CD4-positive, alpha-beta memory T cell (primary cell): ENCODE data around the gene PAAF1. TPM values are rescaled to one million over a fixed set of nuclear protein-coding genes. Genes with fewer than 3 reads are reported as not detected.

Experiments used
- CTCF ChIA-PET: fragments of 350-600 bp; sonication (Branson Sonifier 250); formaldehyde crosslinking; loops from one replicate; lab custom pipeline; 2021; ENCODE audit warnings: inconsistent platforms; ENCODE audit not compliant: partially characterized antibody; lab: Charles Lee
- POLR2A ChIA-PET: fragments of 350-600 bp; sonication (Branson Sonifier 250); formaldehyde crosslinking; loops from one replicate; lab custom pipeline; 2021; ENCODE audit not compliant: partially characterized antibody; lab: Charles Lee
- DNase-seq, 5 donors: peaks; one replicate each; pipeline versions ENCODE4 v3.0.0 to v3.0.0-alpha.2; 2020 to 2022; ENCODE audit warnings: mixed read lengths in 1 of 5
- H3K27ac ChIP-seq: one replicate; pipeline ENCODE4 v1.7.0; 2013; ENCODE audit warnings: low read depth, low read length
- H3K27me3 ChIP-seq: 2 replicates; pipeline ENCODE4 v1.7.0; 2013; ENCODE audit warnings: mild to moderate bottlenecking, low read length, moderate library complexity; ENCODE audit not compliant: insufficient read depth
- H3K36me3 ChIP-seq: 2 replicates; pipeline ENCODE4 v1.7.0; 2013; ENCODE audit warnings: mild to moderate bottlenecking, low read length, moderate library complexity; ENCODE audit not compliant: insufficient read depth
- H3K4me1 ChIP-seq: 2 replicates; pipeline ENCODE4 v1.7.0; 2013; ENCODE audit warnings: mild to moderate bottlenecking, low read length, moderate library complexity; ENCODE audit not compliant: insufficient read depth
- H3K4me3 ChIP-seq, 2 donors: one replicate each; pipeline ENCODE4 v1.7.0; 2013; ENCODE audit warnings: low read length in 2 of 2, mild to moderate bottlenecking in 1 of 2
- H3K9me3 ChIP-seq, 2 donors: one replicate each; pipeline ENCODE4 v1.7.0; 2013; ENCODE audit warnings: low read length in 2 of 2, control low read depth in 1 of 2; ENCODE audit not compliant: control insufficient read depth in 1 of 2
- H3K27ac Mint-ChIP-seq, 7 donors: one replicate each; pipeline ENCODE4 v1.8.0; 2020 to 2021; ENCODE audit warnings: mixed read lengths in 7 of 7, mild to moderate bottlenecking in 6 of 7, inconsistent platforms in 3 of 7, moderate library complexity in 3 of 7
- H3K27me3 Mint-ChIP-seq, 2 donors: one replicate each; pipeline ENCODE4 v1.8.0; 2020 to 2021; ENCODE audit warnings: mixed read lengths in 2 of 2
- H3K36me3 Mint-ChIP-seq, 2 donors: one replicate each; pipeline ENCODE4 v1.8.0; 2020 to 2021; ENCODE audit warnings: mixed read lengths in 2 of 2, inconsistent platforms in 1 of 2, mild to moderate bottlenecking in 1 of 2
- H3K4me1 Mint-ChIP-seq, 4 donors: one replicate each; pipeline ENCODE4 v1.8.0; 2020 to 2021; ENCODE audit warnings: mixed read lengths in 4 of 4, mild to moderate bottlenecking in 1 of 4
- H3K4me3 Mint-ChIP-seq, 8 donors: one replicate each; pipeline ENCODE4 v1.8.0; 2020 to 2021; ENCODE audit warnings: mixed read lengths in 8 of 8, mild to moderate bottlenecking in 7 of 8, moderate library complexity in 6 of 8, inconsistent platforms in 3 of 8
- H3K9me3 Mint-ChIP-seq, 8 donors: one replicate each; pipeline ENCODE4 v1.8.0; 2020 to 2021; ENCODE audit warnings: mixed read lengths in 8 of 8, mild to moderate bottlenecking in 5 of 8, inconsistent platforms in 3 of 8, moderate library complexity in 1 of 8
- intact Hi-C: fragments of 100-400 bp; cut with micrococcal nuclease; formaldehyde crosslinking; loops from one replicate; pipeline ENCODE4 v1.15.1; 2023
- polyA plus RNA-seq, 2 donors: library from polyadenylated mRNA; unstranded; fragments of 300-500 nt; fragmentation: Illumina TruSeq; gene quantifications; one replicate each; pipeline ENCODE4 v1.2.3, GENCODE V29; 2021
- total RNA-seq, 2 experiments: library from RNA; stranded (reverse); gene quantifications; one replicate each; pipeline ENCODE4 v1.2.3, GENCODE V29; 2021

The PAAF1 gene
- total and polyA plus RNA-seq, 4 experiments from 2014 or later: 17.5 to 21.8 (median 19.0) TPM

DNA sequence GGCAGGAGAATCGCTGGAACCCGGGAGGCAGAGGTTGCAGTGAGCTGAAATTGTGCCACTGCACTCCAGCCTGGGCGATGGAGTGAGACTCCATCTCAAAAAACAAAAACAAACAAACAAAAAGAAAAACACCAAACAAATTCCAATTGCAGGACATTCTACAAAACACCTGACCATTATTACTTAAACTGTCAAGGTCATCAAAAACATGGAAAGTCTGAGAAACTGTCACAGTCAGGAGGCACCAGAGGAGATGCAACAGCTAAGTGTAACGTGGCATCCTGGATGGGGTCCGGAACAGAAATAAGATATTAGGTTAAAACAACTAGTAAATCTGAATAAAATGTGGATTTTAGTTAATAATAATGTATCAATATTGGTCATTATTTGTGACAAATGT lies 73.1 kb downstream of the PAAF1 start:
- ChIA-PET POLR2A (interaction anchor here (0.6 kb wide), 1 partner anchor 169 kb away, joined by 3 read pairs; no protein-coding TSS in a partner anchor), CTCF (no interaction called here)
- Histone ChIP-seq H3K9me3 (no peaks in the 10 kb centered on the region), H3K4me1 (no peaks in the 10 kb centered on the region), H3K27me3 (no peaks in the 10 kb centered on the region), H3K4me3 (no peak overlapping the region), H3K27ac (no peak overlapping the region), H3K36me3 (no peaks in the 10 kb centered on the region)
- intact Hi-C loops: no loop called here
- no peak for DNase-seq
- Mint-ChIP-seq H3K27me3 (peaks cover 3 to 4% of the 10 kb centered on the region in 2 donors), H3K27ac (no peak overlapping the region), H3K4me3 (no peak overlapping the region), H3K36me3 (no peaks in the 10 kb centered on the region), H3K9me3 (no peaks in the 10 kb centered on the region), H3K4me1 (no peaks in the 10 kb centered on the region)

DNA sequence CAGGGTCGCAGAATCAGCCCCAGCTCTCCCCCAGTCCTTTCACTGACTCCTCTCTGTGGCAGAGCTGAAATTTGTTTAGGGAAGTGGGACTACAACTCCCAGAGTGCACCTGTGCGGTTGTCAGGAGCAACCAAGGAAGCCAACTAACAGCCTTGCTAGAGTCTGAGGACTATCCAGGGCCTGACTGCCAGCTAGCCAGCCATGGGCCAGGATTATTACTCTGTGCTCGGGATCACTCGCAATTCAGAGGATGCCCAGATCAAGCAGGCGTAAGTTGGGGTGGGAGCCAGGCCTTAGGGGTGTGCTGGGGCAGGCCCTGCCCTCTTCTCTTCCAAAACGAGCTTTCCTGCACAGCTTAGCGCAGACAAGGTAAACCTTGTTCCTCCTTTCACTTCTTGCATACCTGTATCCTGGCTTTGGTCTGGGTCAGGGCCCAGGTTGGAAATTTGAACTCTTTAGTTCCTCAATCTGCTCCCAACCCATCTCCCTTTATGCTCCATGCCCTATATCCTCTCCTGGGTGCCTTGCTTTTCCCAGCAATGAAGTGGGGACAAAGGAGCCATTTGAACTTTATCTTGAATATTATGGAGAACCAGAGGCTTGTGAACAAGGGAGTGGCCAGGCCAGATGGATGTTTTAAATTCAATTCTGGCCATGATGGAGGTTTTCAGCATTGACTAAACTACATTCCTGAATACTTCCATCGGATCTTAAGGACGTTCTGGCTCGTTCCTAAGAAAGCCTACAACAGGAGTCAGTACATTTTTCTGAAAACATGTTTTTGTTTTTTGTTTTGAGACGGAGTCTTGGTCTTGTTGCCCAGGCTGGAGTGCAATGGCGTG lies 74.3 kb downstream of the PAAF1 start, which contains the start of gene DNAJB13:
DNAJB13 (plus strand) TSS at position 158 of the 842 bp plus-strand sequence; CDS start at position 202, 44 bp downstream.
- no peaks in the 10 kb centered on the region for H3K36me3 Mint-ChIP-seq
- POLR2A ChIA-PET: interaction anchor here (1.1 kb wide), 1 partner anchor 20 kb away, joined by 3 read pairs; no protein-coding TSS in a partner anchor
- Histone ChIP-seq H3K4me3 (no peak within 1 kb of the TSS), H3K27me3 (no peaks in the 10 kb centered on the region), H3K4me1 (no peaks in the 10 kb centered on the region), H3K27ac (no peak within 1 kb of the TSS), H3K9me3 (no peaks in the 10 kb centered on the region), H3K36me3 (no peaks in the 10 kb centered on the region)
- no peak for DNase-seq
- no peaks in the 10 kb centered on the region for H3K4me1 Mint-ChIP-seq
- H3K27ac Mint-ChIP-seq: no peak within 1 kb of the TSS
- peaks cover 3 to 5% of the 10 kb centered on the region in 2 donors for H3K27me3 Mint-ChIP-seq
- H3K4me3 Mint-ChIP-seq: no peak within 1 kb of the TSS
- intact Hi-C loops: no loop called here
- CTCF ChIA-PET: no interaction called here
- H3K9me3 Mint-ChIP-seq: no peaks in the 10 kb centered on the region

DNA sequence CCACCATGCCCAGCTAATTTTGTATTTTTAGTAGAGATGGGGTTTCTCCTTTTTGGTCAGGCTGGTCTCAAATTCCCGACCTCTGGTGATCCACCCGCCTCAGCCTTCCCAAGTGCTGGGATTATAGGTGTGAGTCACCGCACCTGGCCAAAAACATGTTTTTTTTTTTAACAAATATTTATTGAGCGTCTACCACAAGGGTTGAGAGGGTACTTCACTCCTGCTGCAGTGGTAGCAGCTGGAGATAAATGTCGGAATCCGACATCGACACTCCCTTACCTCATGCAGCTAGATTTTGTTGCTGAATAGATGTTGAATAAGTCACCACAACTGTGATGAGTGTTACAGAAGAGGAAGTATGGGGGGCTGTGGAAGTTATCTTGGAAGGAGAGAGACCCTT lies 75.0 kb downstream of the PAAF1 start:
- no peak for DNase-seq
- intact Hi-C loops: no loop called here
- Mint-ChIP-seq H3K27ac (no peak overlapping the region), H3K4me1 (no peaks in the 10 kb centered on the region), H3K4me3 (no peak overlapping the region), H3K27me3 (peaks cover 3 to 7% of the 10 kb centered on the region in 2 donors), H3K36me3 (no peaks in the 10 kb centered on the region), H3K9me3 (no peaks in the 10 kb centered on the region)
- ChIA-PET CTCF (no interaction called here), POLR2A (interaction anchor here (1.1 kb wide), 1 partner anchor 19 kb away, joined by 3 read pairs; no protein-coding TSS in a partner anchor)
- no peaks in the 10 kb centered on the region for H3K9me3 ChIP-seq
- H3K27me3 ChIP-seq: no peaks in the 10 kb centered on the region
- no peak overlapping the region for H3K4me3 ChIP-seq
- no peaks in the 10 kb centered on the region for H3K4me1 ChIP-seq
- H3K27ac ChIP-seq: no peak overlapping the region
- H3K36me3 ChIP-seq: no peaks in the 10 kb centered on the region

DNA sequence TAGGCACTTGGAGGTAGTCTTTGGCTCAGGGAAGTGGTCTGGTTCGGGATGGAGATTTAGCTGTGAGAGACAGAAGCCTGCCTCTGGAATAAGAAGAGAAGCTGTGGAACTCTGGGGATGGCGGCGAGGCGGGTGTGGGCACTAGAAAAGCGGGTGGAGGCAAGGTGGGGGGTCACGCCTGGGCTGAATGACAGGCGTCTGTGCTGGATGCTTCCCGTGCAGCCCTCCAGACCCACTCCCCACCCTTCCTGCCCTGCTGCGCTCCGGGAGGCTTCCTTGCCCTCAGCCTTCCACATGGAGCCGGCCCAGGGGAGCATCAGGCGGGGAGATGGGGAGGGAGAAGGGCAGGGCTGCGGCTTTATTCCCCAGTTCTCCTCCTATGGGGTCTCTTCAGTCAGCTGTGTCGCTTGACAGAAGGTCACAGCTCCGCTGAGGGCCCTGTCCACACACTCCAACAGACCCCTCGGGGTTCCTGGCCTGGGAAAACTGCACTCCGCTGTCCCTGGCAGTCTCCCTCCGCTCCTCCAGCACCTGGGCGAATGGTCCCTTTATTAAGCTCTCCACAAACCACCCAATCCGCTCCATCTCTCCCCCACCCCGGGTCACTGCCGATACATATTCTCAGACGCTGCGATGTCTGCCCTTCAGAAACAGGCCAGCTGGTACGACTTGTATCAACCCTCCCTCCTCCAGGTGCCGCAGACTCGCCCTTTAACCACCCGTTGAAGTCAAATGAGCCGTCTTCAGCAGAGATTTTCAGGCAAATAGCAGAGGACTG lies 80.3 kb downstream of the PAAF1 start:
- Histone ChIP-seq H3K36me3 (no peaks in the 10 kb centered on the region), H3K27me3 (no peaks in the 10 kb centered on the region), H3K27ac (no peak overlapping the region), H3K4me1 (no peaks in the 10 kb centered on the region), H3K4me3 (no peak overlapping the region), H3K9me3 (no peaks in the 10 kb centered on the region)
- Mint-ChIP-seq H3K4me3 (peak overlapping the region in 5 of 8 donors; percentile 26 to 58 (median 36)), H3K27me3 (peaks cover 5 to 7% of the 10 kb centered on the region in 2 donors), H3K36me3 (no peaks in the 10 kb centered on the region), H3K27ac (no peak overlapping the region), H3K4me1 (peaks cover 0 to 4% (median 0%) of the 10 kb centered on the region in 4 donors), H3K9me3 (no peaks in the 10 kb centered on the region)
- no peak for DNase-seq
- intact Hi-C loops: no loop called here
- CTCF ChIA-PET: interaction anchor here (0.7 kb wide), 1 partner anchor 116 kb away, joined by 3 read pairs; no protein-coding TSS in a partner anchor
- POLR2A ChIA-PET: interaction anchor here (0.6 to 2.1 kb wide), 2 partner anchors 14 to 23 kb away, joined by 4 to 11 read pairs; no protein-coding TSS in a partner anchor

DNA sequence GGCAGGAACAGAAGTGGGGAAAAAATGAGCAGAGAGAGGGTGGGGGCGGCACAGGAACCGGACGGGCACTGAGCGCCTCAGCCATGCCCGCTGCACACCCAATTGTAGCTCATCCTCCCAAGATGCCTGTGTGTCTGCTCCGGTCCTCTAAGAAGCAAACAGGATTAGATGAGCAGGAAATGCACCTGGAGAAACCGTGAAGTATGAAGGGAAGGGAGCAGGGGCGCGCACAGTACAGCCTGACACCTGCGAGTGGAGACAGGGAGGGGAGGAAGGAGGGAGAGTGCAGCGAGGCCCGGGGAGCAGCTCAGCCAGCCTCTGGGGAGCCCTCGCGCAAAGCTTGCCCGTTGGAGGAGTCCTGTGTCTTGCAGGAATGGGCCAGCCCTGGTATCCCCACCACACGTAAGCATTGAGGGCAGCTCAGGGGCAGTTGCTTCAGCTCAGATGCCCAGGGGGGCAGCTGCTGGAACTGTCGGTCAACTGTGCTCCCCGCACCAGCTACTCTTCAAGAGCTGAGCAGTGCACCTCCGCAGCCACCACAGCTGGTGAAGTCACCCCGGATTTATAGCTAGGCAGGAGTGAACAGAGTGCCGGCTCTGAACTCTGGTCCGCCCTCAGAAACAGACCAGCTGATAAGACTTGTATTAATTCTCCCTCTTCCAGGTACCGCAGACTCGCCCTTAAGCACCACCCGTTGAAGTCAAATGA lies 81.0 kb downstream of the PAAF1 start:
- H3K27me3 Mint-ChIP-seq: peaks cover 5 to 7% of the 10 kb centered on the region in 2 donors
- H3K9me3 Mint-ChIP-seq: no peaks in the 10 kb centered on the region
- H3K36me3 Mint-ChIP-seq: no peaks in the 10 kb centered on the region
- Histone ChIP-seq H3K4me3 (no peak overlapping the region), H3K27ac (no peak overlapping the region), H3K9me3 (no peaks in the 10 kb centered on the region), H3K27me3 (no peaks in the 10 kb centered on the region), H3K4me1 (no peaks in the 10 kb centered on the region), H3K36me3 (no peaks in the 10 kb centered on the region)
- H3K4me1 Mint-ChIP-seq: peaks cover 0 to 4% (median 0%) of the 10 kb centered on the region in 4 donors
- DNase-seq: no peak
- intact Hi-C loops: no loop called here
- peak overlapping the region in 5 of 8 donors; percentile 26 to 58 (median 36) for H3K4me3 Mint-ChIP-seq
- CTCF ChIA-PET: no interaction called here
- POLR2A ChIA-PET: interaction anchor here (1.4 to 2.1 kb wide), 2 partner anchors 14 to 22 kb away, joined by 3 to 11 read pairs; no protein-coding TSS in a partner anchor
- H3K27ac Mint-ChIP-seq: peak overlapping the region in 1 of 7 donors; percentile 56

DNA sequence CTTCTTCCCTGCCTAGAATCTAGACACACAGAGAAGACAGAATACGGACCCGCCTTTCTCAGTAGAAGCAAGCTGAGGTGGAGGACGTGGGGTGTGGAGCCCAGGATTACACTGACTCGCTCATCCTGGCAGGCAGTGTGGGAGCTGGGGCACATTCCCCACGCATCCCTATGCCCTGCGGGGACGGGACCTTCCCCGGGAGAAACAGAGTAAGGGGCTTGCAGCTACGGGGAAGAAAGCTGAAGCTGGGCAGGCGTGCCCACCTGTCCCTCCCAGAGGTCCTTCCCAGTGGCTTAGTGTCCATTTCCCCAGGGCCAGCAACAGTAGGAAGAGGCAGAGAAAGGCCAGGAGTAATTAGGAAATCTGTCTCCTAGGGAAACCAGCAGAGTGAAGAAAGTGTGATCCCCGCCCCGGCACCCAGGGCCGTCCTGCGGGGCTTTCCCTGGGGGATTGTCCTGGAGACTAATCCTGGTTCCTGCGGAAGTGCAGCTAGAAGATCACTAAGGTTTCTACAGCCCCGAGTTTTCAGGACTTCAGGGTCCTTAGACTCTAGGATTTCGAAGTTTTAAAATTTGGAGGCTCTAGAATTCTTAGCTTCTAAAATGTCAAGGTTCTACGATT lies 81.8 kb downstream of the PAAF1 start:
- POLR2A ChIA-PET: interaction anchor here (1.4 to 2.1 kb wide), 2 partner anchors 14 to 21 kb away, joined by 3 to 11 read pairs; no protein-coding TSS in a partner anchor
- Mint-ChIP-seq H3K36me3 (no peaks in the 10 kb centered on the region), H3K4me3 (no peak overlapping the region), H3K27ac (no peak overlapping the region), H3K4me1 (peaks cover 0 to 4% (median under 1%) of the 10 kb centered on the region in 4 donors), H3K27me3 (peaks cover 5 to 7% of the 10 kb centered on the region in 2 donors), H3K9me3 (no peaks in the 10 kb centered on the region)
- no peak for DNase-seq
- Histone ChIP-seq H3K4me1 (no peaks in the 10 kb centered on the region), H3K9me3 (no peaks in the 10 kb centered on the region), H3K4me3 (no peak overlapping the region), H3K27me3 (no peaks in the 10 kb centered on the region), H3K27ac (no peak overlapping the region), H3K36me3 (no peaks in the 10 kb centered on the region)
- CTCF ChIA-PET: interaction anchor here (1.3 kb wide), 1 partner anchor 52 kb away, joined by 3 read pairs; no protein-coding TSS in a partner anchor
- intact Hi-C loops: no loop called here
